CD4-positive, CD25-positive, alpha-beta regulatory T cell (primary cell): Measurements from ENCODE around the gene SLCO1B1. TPM values are rescaled to one million over a fixed set of nuclear protein-coding genes. Genes with fewer than 3 reads are reported as not detected.
"Not testable (repeated sequence)": the region's sequence is repeated elsewhere in the genome, so short reads cannot be mapped to it uniquely, and the experiment has no call there.

Source experiments
- ATAC-seq, 2 donors: fragments of 150-1000 bp; cut with Tn5 transposase; one replicate each; pipeline ENCODE4 v1.10.0; 2021; ENCODE audit warnings: low read depth in 2 of 2, moderate number of reproducible peaks in 2 of 2, moderate library complexity in 1 of 2
- DNase-seq, 3 donors: peaks; one replicate each; pipeline versions ENCODE4 v3.0.0 to v3.0.0-alpha.2; 2012 to 2022; ENCODE audit warnings: mixed read lengths in 1 of 3
- H3K27ac ChIP-seq: one replicate; pipeline ENCODE4 v1.7.0; 2013; ENCODE audit warnings: mild to moderate bottlenecking, low read length; ENCODE audit not compliant: insufficient read depth, poor library complexity, severe bottlenecking
- H3K27me3 ChIP-seq: one replicate; pipeline ENCODE4 v1.7.0; 2013; ENCODE audit warnings: low read length; ENCODE audit not compliant: control insufficient read depth, insufficient read depth
- H3K36me3 ChIP-seq: one replicate; pipeline ENCODE4 v1.7.0; 2013; ENCODE audit warnings: mild to moderate bottlenecking, low read length, moderate library complexity; ENCODE audit not compliant: control insufficient read depth, insufficient read depth
- H3K4me1 ChIP-seq: 2 replicates; pipeline ENCODE4 v1.7.0; 2013; ENCODE audit warnings: mild to moderate bottlenecking, low read length; ENCODE audit not compliant: insufficient read depth, control insufficient read depth, poor library complexity, severe bottlenecking
- H3K4me3 ChIP-seq: one replicate; pipeline ENCODE4 v1.7.0; 2013; ENCODE audit warnings: low read depth, mild to moderate bottlenecking, low read length, moderate library complexity
- H3K9me3 ChIP-seq, 2 experiments: 1 replicate in 1 of 2; 2 replicates in 1 of 2; pipeline ENCODE4 v1.7.0; 2013; ENCODE audit warnings: low read length in 2 of 2, mild to moderate bottlenecking in 1 of 2, moderate library complexity in 1 of 2; ENCODE audit not compliant: control insufficient read depth in 2 of 2
- H3K27ac Mint-ChIP-seq, 3 donors: one replicate each; pipeline ENCODE4 v1.8.0; 2020 to 2022; ENCODE audit warnings: mild to moderate bottlenecking in 3 of 3, mixed read lengths in 3 of 3, moderate library complexity in 2 of 3
- H3K27me3 Mint-ChIP-seq: one replicate; pipeline ENCODE4 v1.8.0; 2022; ENCODE audit warnings: mild to moderate bottlenecking, mixed read lengths
- H3K36me3 Mint-ChIP-seq: one replicate; pipeline ENCODE4 v1.8.0; 2020; ENCODE audit warnings: mixed read lengths
- H3K4me1 Mint-ChIP-seq, 4 donors: one replicate each; pipeline ENCODE4 v1.8.0; 2020 to 2022; ENCODE audit warnings: mixed read lengths in 4 of 4, mild to moderate bottlenecking in 1 of 4
- H3K4me3 Mint-ChIP-seq, 4 donors: one replicate each; pipeline ENCODE4 v1.8.0; 2020 to 2022; ENCODE audit warnings: mild to moderate bottlenecking in 4 of 4, mixed read lengths in 4 of 4, moderate library complexity in 3 of 4
- H3K9me3 Mint-ChIP-seq, 7 donors: one replicate each; pipeline ENCODE4 v1.8.0; 2020 to 2022; ENCODE audit warnings: mixed read lengths in 7 of 7, mild to moderate bottlenecking in 3 of 7, moderate library complexity in 2 of 7
- polyA plus RNA-seq, 4 donors: library from polyadenylated mRNA; unstranded; fragments of 300-500 nt; fragmentation: Illumina TruSeq; gene quantifications; one replicate each; pipeline ENCODE4 v1.2.3, GENCODE V29; 2021
- total RNA-seq: library from RNA; stranded (reverse); gene quantifications from one replicate; pipeline ENCODE4 v1.2.3, GENCODE V29; 2022

The SLCO1B1 gene
- total and polyA plus RNA-seq, 5 donors from 2014 or later = not detected

- ATAC-seq (no peak), DNase-seq (peak in 1 of 3 donors; percentile 40)
- Mint-ChIP-seq H3K9me3 (peaks cover 0 to 5% (median 2%) of the 10 kb centered on the region in 7 donors), H3K36me3 (no peaks in the 10 kb centered on the region), H3K4me1 (no peaks in the 10 kb centered on the region), H3K4me3 (no peak overlapping the region), H3K27me3 (peaks cover 5% of the 10 kb centered on the region), H3K27ac (no peak overlapping the region)
- H3K27me3 ChIP-seq = no peaks in the 10 kb centered on the region
- no peaks in the 10 kb centered on the region for H3K9me3 ChIP-seq
- no peak overlapping the region for H3K27ac ChIP-seq
- no peaks in the 10 kb centered on the region for H3K4me1 ChIP-seq
- no peaks in the 10 kb centered on the region for H3K36me3 ChIP-seq
- H3K4me3 ChIP-seq = no peak overlapping the region
These were observed 39.0 kb downstream of the SLCO1B1 start for GRCh38 chr12:21169878-21170472.

GRCh38 chr12:21172079-21172478 lies 41.1 kb downstream of the SLCO1B1 start:
- H3K9me3 ChIP-seq = no peaks in the 10 kb centered on the region
- Mint-ChIP-seq H3K27me3 (peaks cover 5% of the 10 kb centered on the region), H3K4me1 (no peaks in the 10 kb centered on the region), H3K27ac (no peak overlapping the region), H3K36me3 (no peaks in the 10 kb centered on the region), H3K9me3 (peaks cover 0 to 5% (median 0%) of the 10 kb centered on the region in 7 donors), H3K4me3 (no peak overlapping the region)
- H3K4me3 ChIP-seq = no peak overlapping the region
- ATAC-seq = no peak
- H3K36me3 ChIP-seq = no peaks in the 10 kb centered on the region
- no peaks in the 10 kb centered on the region for H3K4me1 ChIP-seq
- H3K27me3 ChIP-seq = no peaks in the 10 kb centered on the region
- no peak overlapping the region for H3K27ac ChIP-seq
- no peak for DNase-seq

GRCh38 chr12:21183721-21184275 lies 52.8 kb downstream of the SLCO1B1 start:
- no peak overlapping the region for H3K27ac ChIP-seq
- no peaks in the 10 kb centered on the region for H3K27me3 ChIP-seq
- Mint-ChIP-seq H3K4me1 (no peaks in the 10 kb centered on the region), H3K27ac (no peak overlapping the region), H3K36me3 (no peaks in the 10 kb centered on the region), H3K27me3 (no peaks in the 10 kb centered on the region), H3K4me3 (no peak overlapping the region), H3K9me3 (peaks cover 0 to 5% (median 0%) of the 10 kb centered on the region in 7 donors)
- ATAC-seq = no peak
- H3K9me3 ChIP-seq = no peaks in the 10 kb centered on the region
- no peaks in the 10 kb centered on the region for H3K36me3 ChIP-seq
- no peak overlapping the region for H3K4me3 ChIP-seq
- DNase-seq = no peak
- no peaks in the 10 kb centered on the region for H3K4me1 ChIP-seq

GRCh38 chr12:21190016-21190415 lies 59.0 kb downstream of the SLCO1B1 start:
- Histone ChIP-seq H3K27me3 (no peaks in the 10 kb centered on the region), H3K4me1 (no peaks in the 10 kb centered on the region), H3K9me3 (no peaks in the 10 kb centered on the region), H3K27ac (no peak overlapping the region), H3K36me3 (no peaks in the 10 kb centered on the region), H3K4me3 (no peak overlapping the region)
- Mint-ChIP-seq H3K36me3 (no peaks in the 10 kb centered on the region), H3K4me3 (no peak overlapping the region), H3K27me3 (no peaks in the 10 kb centered on the region), H3K9me3 (peaks cover 0 to 7% (median 1%) of the 10 kb centered on the region in 7 donors), H3K27ac (no peak overlapping the region), H3K4me1 (no peaks in the 10 kb centered on the region)
- DNase-seq = no peak
- ATAC-seq = no peak

GRCh38 chr12:21214433-21214832 lies 83.4 kb downstream of the SLCO1B1 start:
- H3K9me3 Mint-ChIP-seq, DNase-seq, H3K27me3 ChIP-seq, H3K4me1 ChIP-seq, H3K27ac ChIP-seq, H3K27ac Mint-ChIP-seq, H3K27me3 Mint-ChIP-seq, H3K36me3 ChIP-seq, ATAC-seq, H3K4me3 ChIP-seq, H3K36me3 Mint-ChIP-seq, H3K9me3 ChIP-seq, H3K4me3 Mint-ChIP-seq, H3K4me1 Mint-ChIP-seq: not testable (repeated sequence)

GRCh38 chr12:21219206-21219605 lies 88.2 kb downstream of the SLCO1B1 start:
- Histone ChIP-seq H3K27ac (no peak overlapping the region), H3K4me1 (no peaks in the 10 kb centered on the region), H3K36me3 (no peaks in the 10 kb centered on the region), H3K27me3 (no peaks in the 10 kb centered on the region), H3K4me3 (no peak overlapping the region), H3K9me3 (no peaks in the 10 kb centered on the region)
- Mint-ChIP-seq H3K9me3 (peaks cover 0 to 9% (median 0%) of the 10 kb centered on the region in 7 donors), H3K4me3 (no peak overlapping the region), H3K36me3 (no peaks in the 10 kb centered on the region), H3K27ac (no peak overlapping the region), H3K4me1 (no peaks in the 10 kb centered on the region), H3K27me3 (no peaks in the 10 kb centered on the region)
- DNase-seq (no peak), ATAC-seq (no peak)

GRCh38 chr12:21220266-21220665 lies 89.3 kb downstream of the SLCO1B1 start:
- no peaks in the 10 kb centered on the region for H3K9me3 ChIP-seq
- Mint-ChIP-seq H3K36me3 (no peaks in the 10 kb centered on the region), H3K27me3 (no peaks in the 10 kb centered on the region), H3K4me1 (no peaks in the 10 kb centered on the region), H3K27ac (no peak overlapping the region), H3K4me3 (no peak overlapping the region), H3K9me3 (peaks cover 0 to 6% (median 0%) of the 10 kb centered on the region in 7 donors)
- H3K4me3 ChIP-seq = no peak overlapping the region
- H3K27ac ChIP-seq = no peak overlapping the region
- H3K27me3 ChIP-seq = no peaks in the 10 kb centered on the region
- DNase-seq = no peak
- no peaks in the 10 kb centered on the region for H3K36me3 ChIP-seq
- ATAC-seq = no peak
- H3K4me1 ChIP-seq = no peaks in the 10 kb centered on the region

- Histone ChIP-seq H3K36me3 (no peaks in the 10 kb centered on the region), H3K4me3 (no peak overlapping the region), H3K4me1 (no peaks in the 10 kb centered on the region), H3K9me3 (no peaks in the 10 kb centered on the region), H3K27me3 (no peaks in the 10 kb centered on the region), H3K27ac (no peak overlapping the region)
- Mint-ChIP-seq H3K27ac (no peak overlapping the region), H3K36me3 (no peaks in the 10 kb centered on the region), H3K9me3 (peaks cover 0 to 2% (median 0%) of the 10 kb centered on the region in 7 donors), H3K4me3 (no peak overlapping the region), H3K4me1 (no peaks in the 10 kb centered on the region), H3K27me3 (no peaks in the 10 kb centered on the region)
- no peak for DNase-seq
- no peak for ATAC-seq
These were observed 90.1 kb downstream of the SLCO1B1 start for GRCh38 chr12:21221072-21221471.
